ENCODE results near the gene DIAPH2. TPM values are rescaled to one million over a fixed set of nuclear protein-coding genes. Genes with fewer than 3 reads are reported as not detected.

Gene DIAPH2
- total RNA-seq, 1 donor from 2014 or later, result 12.7 TPM

- H3K27ac Mint-ChIP-seq, result no peak overlapping the region
- H3K36me3 Mint-ChIP-seq (ENCODE audit: low read depth), result no peaks in the 10 kb centered on the region
- intact Hi-C loops (cut with micrococcal nuclease), result no loop called here
- no peak for DNase-seq
- no peak overlapping the region for H3K4me3 Mint-ChIP-seq
- no peaks in the 10 kb centered on the region for H3K9me3 Mint-ChIP-seq
- no peaks in the 10 kb centered on the region for H3K27me3 Mint-ChIP-seq
- H3K4me1 Mint-ChIP-seq, result no peaks in the 10 kb centered on the region
Measured at GRCh38 chrX:96979766-96980165, 295.1 kb downstream of the DIAPH2 start.

GRCh38 chrX:96982161-96982560 is 297.5 kb downstream of the DIAPH2 start:
- no peaks in the 10 kb centered on the region for H3K4me1 Mint-ChIP-seq
- intact Hi-C loops (cut with micrococcal nuclease), result no loop called here
- no peaks in the 10 kb centered on the region for H3K36me3 Mint-ChIP-seq (ENCODE audit: low read depth)

GRCh38 chrX:96984538-96984937 is 299.9 kb downstream of the DIAPH2 start:
- Mint-ChIP-seq H3K27me3 (no peaks in the 10 kb centered on the region), H3K27ac (no peak overlapping the region), H3K4me3 (no peak overlapping the region), H3K36me3 (ENCODE audit: low read depth) (no peaks in the 10 kb centered on the region), H3K4me1 (no peaks in the 10 kb centered on the region), H3K9me3 (no peaks in the 10 kb centered on the region)
- no peak for DNase-seq
- intact Hi-C loops (cut with micrococcal nuclease), result no loop called here

More at GRCh38 chrX:96982161-96982560, 297.5 kb downstream of the DIAPH2 start:
- DNase-seq, result no peak
- H3K27me3 Mint-ChIP-seq, result no peaks in the 10 kb centered on the region
- H3K4me3 Mint-ChIP-seq, result no peak overlapping the region
- H3K9me3 Mint-ChIP-seq, result no peaks in the 10 kb centered on the region
- H3K27ac Mint-ChIP-seq, result no peak overlapping the region

GRCh38 chrX:96985046-96985445 is 300.4 kb downstream of the DIAPH2 start:
- Mint-ChIP-seq H3K4me1 (no peaks in the 10 kb centered on the region), H3K4me3 (no peak overlapping the region), H3K27ac (no peak overlapping the region), H3K27me3 (no peaks in the 10 kb centered on the region), H3K9me3 (no peaks in the 10 kb centered on the region), H3K36me3 (ENCODE audit: low read depth) (no peaks in the 10 kb centered on the region)
- intact Hi-C loops (cut with micrococcal nuclease), result no loop called here
- DNase-seq, result no peak

DNA sequence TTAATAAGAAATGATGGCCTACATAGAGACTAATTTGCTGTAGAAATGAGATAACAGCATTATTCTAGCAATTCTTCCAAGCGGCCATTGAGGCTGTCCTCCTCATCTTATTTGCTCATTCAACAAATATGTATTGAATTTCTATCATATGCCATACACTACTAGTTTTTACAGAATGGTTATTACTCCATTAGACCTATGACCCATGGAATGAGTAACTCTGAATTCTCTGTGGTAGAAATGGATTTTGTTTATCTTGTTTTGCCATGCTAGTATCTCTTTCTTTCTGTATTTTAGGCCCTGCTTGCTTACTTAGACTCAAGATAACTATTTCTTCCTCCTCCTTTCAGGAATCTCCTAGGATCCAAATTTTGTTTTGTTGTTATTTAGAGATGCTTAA is 302.6 kb downstream of the DIAPH2 start:
- Mint-ChIP-seq H3K27ac (no peak overlapping the region), H3K27me3 (no peaks in the 10 kb centered on the region), H3K36me3 (ENCODE audit: low read depth) (no peaks in the 10 kb centered on the region), H3K4me3 (no peak overlapping the region), H3K4me1 (no peaks in the 10 kb centered on the region), H3K9me3 (no peaks in the 10 kb centered on the region)
- no peak for DNase-seq
- intact Hi-C loops (cut with micrococcal nuclease), result no loop called here

DNA sequence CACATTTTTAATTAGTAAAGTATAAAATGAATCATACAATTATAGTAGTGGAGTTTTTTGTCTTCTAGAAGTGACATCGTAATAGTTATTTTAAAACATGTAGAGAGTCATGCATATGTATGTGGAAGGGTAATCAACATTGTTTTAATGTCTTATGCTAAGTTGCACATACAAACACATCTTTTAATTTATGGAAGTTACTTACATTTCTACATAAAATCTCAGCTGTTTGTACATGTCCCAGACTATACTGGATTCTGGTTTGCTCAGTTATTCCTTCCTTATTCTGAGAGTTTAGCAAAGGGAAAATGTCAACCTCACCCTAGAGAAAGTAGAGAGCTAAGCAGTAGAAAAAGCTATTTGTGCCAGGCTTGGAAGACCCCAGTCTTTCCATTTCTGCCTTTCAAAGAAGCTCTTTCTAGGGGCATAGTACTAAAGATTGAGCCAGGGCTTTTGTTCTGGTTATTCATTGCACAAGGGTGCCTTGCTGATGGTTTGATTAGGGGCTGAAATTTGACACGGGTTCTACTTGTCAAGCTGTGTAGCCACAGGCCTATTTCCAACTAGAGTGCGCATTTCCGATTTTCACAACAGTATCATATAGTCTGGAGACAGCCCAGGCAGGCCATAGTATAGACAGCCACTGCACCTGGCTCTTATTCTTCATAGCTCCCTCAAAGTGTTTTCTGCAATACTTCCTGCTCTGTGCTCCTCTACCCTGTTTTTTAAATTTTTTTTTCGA is 305.4 kb downstream of the DIAPH2 start:
- Mint-ChIP-seq H3K4me3 (no peak overlapping the region), H3K36me3 (ENCODE audit: low read depth) (no peaks in the 10 kb centered on the region), H3K27me3 (no peaks in the 10 kb centered on the region), H3K27ac (no peak overlapping the region), H3K9me3 (no peaks in the 10 kb centered on the region), H3K4me1 (no peaks in the 10 kb centered on the region)
- no peak for DNase-seq
- intact Hi-C loops (cut with micrococcal nuclease), result no loop called here

- H3K27me3 Mint-ChIP-seq, result no peaks in the 10 kb centered on the region
- H3K27ac Mint-ChIP-seq, result no peak overlapping the region
- no peak overlapping the region for H3K4me3 Mint-ChIP-seq
- DNase-seq, result no peak
- intact Hi-C loops (cut with micrococcal nuclease), result no loop called here
- H3K36me3 Mint-ChIP-seq (ENCODE audit: low read depth), result no peaks in the 10 kb centered on the region
- no peaks in the 10 kb centered on the region for H3K4me1 Mint-ChIP-seq
- H3K9me3 Mint-ChIP-seq, result no peaks in the 10 kb centered on the region
Measured at GRCh38 chrX:96994093-96994492, 309.5 kb downstream of the DIAPH2 start.

GRCh38 chrX:96997196-96997595 is 312.6 kb downstream of the DIAPH2 start:
- intact Hi-C loops (cut with micrococcal nuclease), result no loop called here
- Mint-ChIP-seq H3K27ac (no peak overlapping the region), H3K9me3 (no peaks in the 10 kb centered on the region), H3K4me3 (no peak overlapping the region), H3K4me1 (no peaks in the 10 kb centered on the region), H3K27me3 (no peaks in the 10 kb centered on the region), H3K36me3 (ENCODE audit: low read depth) (no peaks in the 10 kb centered on the region)
- no peak for DNase-seq

- intact Hi-C loops (cut with micrococcal nuclease), result no loop called here
- Mint-ChIP-seq H3K4me1 (no peaks in the 10 kb centered on the region), H3K9me3 (no peaks in the 10 kb centered on the region), H3K36me3 (ENCODE audit: low read depth) (no peaks in the 10 kb centered on the region), H3K27ac (no peak overlapping the region), H3K27me3 (no peaks in the 10 kb centered on the region), H3K4me3 (no peak overlapping the region)
- no peak for DNase-seq
Measured at GRCh38 chrX:97000682-97001368, 316.2 kb downstream of the DIAPH2 start.

DNA sequence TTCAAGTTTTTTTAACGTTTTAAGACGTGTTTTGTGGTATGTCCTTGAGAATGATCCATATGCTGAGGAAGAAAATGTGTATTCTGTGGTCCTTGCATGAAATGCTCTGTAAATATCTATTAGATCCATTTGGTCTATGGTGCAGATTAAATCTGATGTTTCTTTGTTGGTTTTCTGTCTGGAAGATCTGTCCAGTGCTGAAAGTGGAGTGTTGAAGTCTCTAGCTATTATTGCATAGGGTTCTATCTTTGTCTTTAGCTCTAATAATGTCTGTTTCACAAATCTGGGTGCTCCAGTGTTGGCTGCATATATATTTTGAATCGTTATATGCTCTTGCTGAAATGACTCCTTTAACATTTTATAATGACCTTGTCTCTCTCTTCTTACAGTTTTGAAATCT is 321.5 kb downstream of the DIAPH2 start:
- H3K27ac Mint-ChIP-seq, result no peak overlapping the region
- no peak for DNase-seq
- intact Hi-C loops (cut with micrococcal nuclease), result no loop called here
- H3K4me3 Mint-ChIP-seq, result no peak overlapping the region
- H3K4me1 Mint-ChIP-seq, result no peaks in the 10 kb centered on the region
- no peaks in the 10 kb centered on the region for H3K27me3 Mint-ChIP-seq
- no peaks in the 10 kb centered on the region for H3K9me3 Mint-ChIP-seq
- H3K36me3 Mint-ChIP-seq (ENCODE audit: low read depth), result no peaks in the 10 kb centered on the region

GRCh38 chrX:97009391-97009790 is 324.7 kb downstream of the DIAPH2 start:
- H3K27ac Mint-ChIP-seq, result no peak overlapping the region
- intact Hi-C loops (cut with micrococcal nuclease), result no loop called here
- H3K9me3 Mint-ChIP-seq, result no peaks in the 10 kb centered on the region
- no peak for DNase-seq
- no peaks in the 10 kb centered on the region for H3K4me1 Mint-ChIP-seq
- H3K4me3 Mint-ChIP-seq, result no peak overlapping the region
- H3K36me3 Mint-ChIP-seq (ENCODE audit: low read depth), result no peaks in the 10 kb centered on the region
- no peaks in the 10 kb centered on the region for H3K27me3 Mint-ChIP-seq

- DNase-seq, result no peak
- no peak overlapping the region for H3K27ac Mint-ChIP-seq
- H3K27me3 Mint-ChIP-seq, result no peaks in the 10 kb centered on the region
- H3K36me3 Mint-ChIP-seq (ENCODE audit: low read depth), result no peaks in the 10 kb centered on the region
- H3K4me3 Mint-ChIP-seq, result no peak overlapping the region
- H3K4me1 Mint-ChIP-seq, result no peaks in the 10 kb centered on the region
- H3K9me3 Mint-ChIP-seq, result no peaks in the 10 kb centered on the region
- intact Hi-C loops (cut with micrococcal nuclease), result no loop called here
Measured at GRCh38 chrX:97011540-97011939, 326.9 kb downstream of the DIAPH2 start.

DNA sequence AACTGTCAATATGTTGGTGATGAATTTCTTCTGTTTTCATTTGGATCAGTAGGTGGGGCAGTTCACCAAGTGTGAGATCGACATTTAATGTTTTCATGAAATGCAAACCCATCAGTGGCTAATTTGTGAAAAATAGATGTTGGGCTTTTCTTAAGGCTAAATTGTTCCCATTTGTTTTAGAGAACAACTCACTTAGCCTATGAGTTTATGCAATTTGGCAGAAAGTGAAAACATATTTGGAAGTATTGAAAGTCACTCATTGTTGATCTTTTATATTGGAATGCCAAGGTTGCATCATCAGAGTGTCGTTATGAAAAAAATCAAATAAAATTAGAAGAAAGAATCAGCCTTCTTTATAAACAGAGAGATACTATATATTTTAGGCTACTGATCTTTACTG is 331.5 kb downstream of the DIAPH2 start:
- H3K4me3 Mint-ChIP-seq, result no peak overlapping the region
- H3K27me3 Mint-ChIP-seq, result no peaks in the 10 kb centered on the region
- H3K36me3 Mint-ChIP-seq (ENCODE audit: low read depth), result no peaks in the 10 kb centered on the region
- H3K9me3 Mint-ChIP-seq, result no peaks in the 10 kb centered on the region
- H3K4me1 Mint-ChIP-seq, result no peaks in the 10 kb centered on the region
- H3K27ac Mint-ChIP-seq, result no peak overlapping the region
- intact Hi-C loops (cut with micrococcal nuclease), result no loop called here
- no peak for DNase-seq

DNA sequence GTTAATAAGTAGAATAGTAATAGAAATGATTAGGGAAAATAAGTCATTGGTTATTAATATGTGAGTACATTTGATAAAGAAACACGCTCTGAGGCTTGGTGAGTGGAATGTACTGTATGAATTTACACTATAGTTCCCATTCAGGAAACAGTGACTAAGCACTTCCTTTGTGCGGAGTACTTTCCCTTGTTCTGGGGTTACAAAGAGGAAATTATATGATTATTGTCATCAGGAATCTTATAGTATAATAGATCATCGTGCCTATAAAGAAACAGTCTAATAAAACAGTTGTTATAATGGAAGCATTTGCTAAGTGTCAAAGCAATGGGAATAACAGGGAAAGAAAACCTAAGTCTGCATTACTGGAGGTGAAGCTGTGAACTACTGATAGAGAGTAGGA is 337.0 kb downstream of the DIAPH2 start:
- Mint-ChIP-seq H3K9me3 (no peaks in the 10 kb centered on the region), H3K27ac (no peak overlapping the region), H3K4me1 (no peaks in the 10 kb centered on the region), H3K27me3 (no peaks in the 10 kb centered on the region), H3K36me3 (ENCODE audit: low read depth) (no peaks in the 10 kb centered on the region), H3K4me3 (no peak overlapping the region)
- DNase-seq, result no peak
- intact Hi-C loops (cut with micrococcal nuclease), result no loop called here

- Mint-ChIP-seq H3K9me3 (no peaks in the 10 kb centered on the region), H3K27ac (no peak overlapping the region), H3K27me3 (no peaks in the 10 kb centered on the region), H3K4me3 (no peak overlapping the region), H3K4me1 (no peaks in the 10 kb centered on the region), H3K36me3 (ENCODE audit: low read depth) (no peaks in the 10 kb centered on the region)
- intact Hi-C loops (cut with micrococcal nuclease), result no loop called here
- DNase-seq, result no peak
Measured at GRCh38 chrX:97026406-97026805, 341.8 kb downstream of the DIAPH2 start.

Data from activated CD4-positive, alpha-beta T cell treated with anti-CD3 and anti-CD28 coated beads, Interleukin-2, amount 10 ng/mL, durations not matched to agents 24 days and 14 days (primary cell).